Putamen (tissue), 1 donor: Measurements from ENCODE around the gene KCNJ10.
"Not testable (repeated sequence)": the region's sequence is repeated elsewhere in the genome, so short reads cannot be mapped to it uniquely, and the experiment has no call there.

ENCODE experiments used
- DNase-seq: peaks from one replicate; pipeline ENCODE4 v3.0.0-alpha.2; 2016; ENCODE audit warnings: low spot score

KCNJ10 gene

GRCh38 chr1:160069460-160070231, at the start of gene KCNJ10:
KCNJ10 (minus strand) TSS chr1:160070160; CDS start chr1:160042532, 27,628 bp downstream.
- DNase-seq, result no peak

GRCh38 chr1:160118928-160119327, 49.0 kb upstream of the KCNJ10 start:
- no peak for DNase-seq

- peak; percentile 82 for DNase-seq
Observed at GRCh38 chr1:160117709-160118183, 47.8 kb upstream of the KCNJ10 start.

GRCh38 chr1:160117300-160117699, 47.3 kb upstream of the KCNJ10 start:
- DNase-seq, result no peak

DNA sequence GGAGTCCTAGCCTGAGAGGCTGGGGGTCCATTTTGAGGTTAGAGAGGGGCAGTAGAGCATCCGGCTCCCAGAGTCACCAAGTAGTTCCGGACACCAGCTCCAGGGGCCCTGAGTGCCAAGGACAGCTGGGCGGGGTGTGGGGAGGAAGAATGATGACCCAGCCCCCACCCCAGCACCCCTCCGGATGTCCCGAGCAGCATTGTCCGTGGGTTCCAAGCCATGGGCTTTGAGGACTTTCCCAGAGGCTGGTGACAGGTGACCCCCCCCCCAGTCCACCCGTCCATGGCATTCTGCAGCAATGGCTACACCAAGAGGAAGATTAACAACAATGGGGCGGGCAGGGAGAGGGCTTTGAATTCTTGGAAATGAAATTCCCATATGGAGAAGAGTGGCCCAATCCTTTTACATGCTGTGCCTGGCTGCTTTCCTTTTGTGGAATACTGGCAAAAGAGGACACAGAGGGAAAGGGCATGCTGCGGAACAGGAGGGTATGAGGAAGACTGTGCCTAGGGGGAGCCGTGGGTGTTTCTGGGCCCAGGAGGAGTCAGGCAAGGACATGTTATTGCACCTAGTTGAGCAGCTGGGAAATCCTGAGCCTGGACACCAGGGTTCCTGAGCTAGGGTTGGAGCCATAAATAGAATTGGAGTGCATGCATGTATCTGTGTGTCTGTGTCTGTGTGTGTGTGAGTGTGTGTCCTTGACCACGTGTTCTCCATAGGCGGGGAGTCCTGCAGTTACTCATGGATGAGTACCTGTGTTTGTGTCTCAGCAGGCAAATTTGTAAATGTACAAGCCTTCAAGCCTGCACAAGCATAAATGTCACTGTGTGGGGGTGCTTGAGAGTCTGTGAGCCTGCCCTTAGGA, 46.6 kb upstream of the KCNJ10 start:
- DNase-seq, result no peak

GRCh38 chr1:160115545-160116282, 45.8 kb upstream of the KCNJ10 start, which contains the start of gene ATP1A2:
ATP1A2 (plus strand) TSS chr1:160115759; CDS start chr1:160115862, 103 bp downstream.
- DNase-seq, result no peak

GRCh38 chr1:160114085-160114484, 44.1 kb upstream of the KCNJ10 start:
- no peak for DNase-seq

DNA sequence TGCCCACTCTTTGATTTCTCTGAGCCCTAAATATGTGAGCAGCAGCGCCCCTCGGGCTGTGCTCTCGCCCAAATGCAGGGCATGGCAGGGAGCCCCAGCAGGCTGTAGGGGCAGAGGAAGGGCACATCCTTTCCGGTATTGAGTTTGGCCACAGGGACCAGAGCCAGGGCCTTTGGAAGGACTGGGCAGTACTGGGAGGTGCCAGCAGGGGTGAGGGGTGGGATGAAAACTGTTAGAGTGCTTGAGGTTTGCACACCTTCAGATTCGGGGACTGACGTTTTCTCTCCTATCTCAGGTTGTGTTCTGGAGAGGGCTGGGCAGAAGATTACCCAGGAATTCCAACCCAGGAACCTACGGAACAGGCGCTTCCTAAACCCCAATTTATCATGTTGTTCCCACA, 43.4 kb upstream of the KCNJ10 start:
- DNase-seq, result no peak

GRCh38 chr1:160112357-160112756, 42.4 kb upstream of the KCNJ10 start:
- DNase-seq, result no peak

- DNase-seq, result not testable (repeated sequence)
Observed at GRCh38 chr1:160111462-160111861, 41.5 kb upstream of the KCNJ10 start.

DNA sequence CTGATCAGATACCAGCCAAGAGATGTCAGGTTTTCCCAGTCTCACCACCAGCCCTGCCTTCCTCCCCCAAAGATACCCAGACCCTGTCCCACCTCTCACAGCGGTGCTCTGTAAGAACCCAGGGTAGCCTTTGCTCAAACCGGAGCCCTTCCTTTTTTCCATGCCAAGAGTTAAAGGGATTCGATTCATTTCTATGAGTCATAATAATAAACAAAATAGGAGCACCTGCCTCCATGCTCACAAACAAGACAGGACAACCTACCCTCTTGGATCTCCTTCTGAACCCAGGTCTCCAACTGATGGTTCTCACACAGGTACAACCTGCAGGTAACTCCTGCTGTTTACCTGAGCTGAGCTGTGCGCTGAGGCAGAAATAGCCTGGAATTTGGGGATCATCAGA, 39.7 kb upstream of the KCNJ10 start:
- no peak for DNase-seq

DNA sequence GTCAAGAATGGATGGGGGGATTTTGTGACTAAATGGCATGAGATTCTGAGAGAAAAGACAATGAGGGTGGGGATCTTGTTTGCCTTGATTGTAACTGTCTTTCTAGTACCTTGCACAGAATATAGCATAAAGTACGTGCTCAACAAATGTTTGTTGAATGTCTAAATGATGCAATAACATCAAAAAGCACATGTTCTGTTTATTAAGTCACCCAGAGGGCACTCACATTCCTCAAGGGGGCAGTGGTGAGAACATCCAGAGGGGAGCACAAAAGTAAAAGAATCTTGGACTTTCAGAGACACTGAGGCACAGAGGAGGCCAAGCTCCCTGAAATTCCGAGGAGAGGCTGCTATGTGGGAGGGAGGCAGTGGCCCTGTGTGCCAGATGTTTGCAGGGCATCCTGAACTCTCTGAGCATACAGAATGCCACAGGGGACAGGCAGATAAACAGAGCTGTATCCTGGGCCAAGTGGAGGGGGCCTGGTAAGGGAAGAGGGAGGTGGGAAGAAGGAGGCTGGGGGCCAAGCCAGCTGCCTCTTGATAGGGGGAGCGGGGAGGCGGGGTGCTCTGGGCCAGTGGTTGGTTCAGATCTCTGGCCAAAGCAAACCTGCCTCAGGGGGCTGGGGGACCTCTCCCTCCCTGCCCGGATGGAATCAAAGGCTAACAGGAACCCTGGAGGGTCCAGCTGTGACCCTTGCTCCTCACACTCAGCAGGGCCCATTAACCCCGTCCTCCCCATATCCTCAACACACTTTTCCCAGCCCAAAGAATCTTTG, 39.1 kb upstream of the KCNJ10 start:
- no peak for DNase-seq

DNA sequence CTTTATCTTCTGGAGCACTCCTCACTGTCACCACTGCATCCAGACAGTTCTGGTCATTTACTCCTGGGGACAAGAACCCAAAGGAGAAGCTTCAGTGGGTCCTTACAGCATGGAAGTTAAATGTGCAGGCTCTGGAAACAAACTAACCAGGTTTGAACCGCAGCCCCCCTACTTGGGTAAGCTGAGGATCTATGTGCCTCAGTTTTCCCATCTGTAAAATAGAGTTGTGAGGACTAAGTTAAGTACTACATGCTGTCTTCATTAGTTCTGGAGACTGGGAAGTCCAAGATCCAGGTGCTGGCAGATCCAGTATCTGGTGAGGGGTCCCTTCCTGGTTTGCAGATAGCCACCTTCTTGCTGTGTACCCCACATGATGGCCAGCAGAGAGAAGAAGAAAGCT, 37.6 kb upstream of the KCNJ10 start:
- no peak for DNase-seq

DNA sequence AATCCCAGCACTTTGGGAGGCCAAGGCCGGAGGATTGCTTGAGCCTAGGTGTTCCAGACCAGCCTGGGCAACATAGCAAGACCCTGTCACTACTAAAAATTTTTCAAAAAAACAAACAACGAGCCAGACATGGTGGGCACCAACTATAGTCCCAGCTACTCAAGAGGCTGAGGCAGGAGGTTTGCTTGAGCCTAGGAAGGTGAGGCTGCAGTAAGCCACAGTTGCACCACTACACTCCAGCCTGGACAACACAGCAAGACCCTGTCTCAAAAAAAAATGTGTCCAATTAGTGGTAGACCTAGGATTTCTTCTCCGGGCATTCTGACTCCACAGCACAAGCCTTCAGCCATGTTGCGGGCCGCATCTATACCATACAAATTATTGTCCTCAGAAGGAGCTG, 35.2 kb upstream of the KCNJ10 start:
- no peak for DNase-seq

DNA sequence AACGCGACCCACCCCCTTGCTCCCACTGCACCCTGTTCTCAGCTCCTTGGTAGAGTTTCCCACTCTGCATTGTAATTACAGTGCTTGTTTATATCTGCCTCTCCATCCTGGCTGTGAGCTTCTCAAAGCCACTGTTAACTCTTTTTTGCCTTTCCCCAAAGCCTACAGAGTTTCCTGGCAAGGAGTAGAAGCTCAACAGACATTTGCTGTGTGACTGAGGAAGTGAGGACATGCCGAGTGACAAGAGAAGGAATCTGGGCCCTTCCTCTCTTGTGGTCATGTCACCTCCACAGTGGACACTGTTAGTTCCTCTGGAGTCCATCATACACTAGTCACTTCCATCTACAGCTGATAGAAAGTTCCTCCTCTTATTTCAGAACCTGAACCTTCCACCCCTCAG, 34.5 kb upstream of the KCNJ10 start:
- no peak for DNase-seq

- DNase-seq, result peak; percentile 68
Observed at GRCh38 chr1:160103658-160104408, 33.9 kb upstream of the KCNJ10 start.

GRCh38 chr1:160101717-160102522, 32.0 kb upstream of the KCNJ10 start:
- no peak for DNase-seq

- peak; percentile 94 for DNase-seq
Observed at GRCh38 chr1:160101037-160101716, 31.2 kb upstream of the KCNJ10 start.

DNA sequence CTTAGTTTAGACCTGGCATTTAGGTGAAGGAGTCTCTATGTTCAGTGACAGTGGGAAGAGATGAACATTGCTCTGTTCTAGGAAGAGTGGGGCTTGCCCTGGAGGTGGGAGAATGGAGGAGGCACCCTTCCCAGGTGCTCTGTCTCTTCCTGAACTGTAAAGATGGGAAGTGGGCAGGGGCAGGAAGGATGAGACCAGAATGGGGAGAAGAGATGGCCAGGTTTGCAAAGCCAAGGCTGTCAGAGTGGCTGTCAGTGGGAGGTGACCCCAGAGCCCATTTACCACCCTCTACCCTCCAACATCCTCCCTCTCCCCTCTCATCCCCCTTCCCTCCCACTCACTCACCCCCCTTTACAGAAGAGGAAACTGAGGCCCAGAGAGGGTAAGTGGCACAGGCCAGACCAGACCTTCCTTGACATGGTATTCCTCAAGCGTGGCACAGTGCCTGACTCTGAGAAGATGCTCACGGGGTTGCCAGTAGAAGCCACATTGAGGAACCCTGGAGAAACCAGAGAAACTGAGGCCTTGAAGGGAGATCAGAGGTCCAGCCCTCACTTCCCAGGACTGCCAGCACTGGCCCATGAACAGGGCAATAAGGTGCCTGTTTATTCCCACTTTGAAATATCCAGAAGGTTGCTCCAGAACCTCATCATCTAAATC, 29.9 kb upstream of the KCNJ10 start:
- DNase-seq, result no peak
